ENCODE measurements around the gene IPO5.

The IPO5 gene

DNA sequence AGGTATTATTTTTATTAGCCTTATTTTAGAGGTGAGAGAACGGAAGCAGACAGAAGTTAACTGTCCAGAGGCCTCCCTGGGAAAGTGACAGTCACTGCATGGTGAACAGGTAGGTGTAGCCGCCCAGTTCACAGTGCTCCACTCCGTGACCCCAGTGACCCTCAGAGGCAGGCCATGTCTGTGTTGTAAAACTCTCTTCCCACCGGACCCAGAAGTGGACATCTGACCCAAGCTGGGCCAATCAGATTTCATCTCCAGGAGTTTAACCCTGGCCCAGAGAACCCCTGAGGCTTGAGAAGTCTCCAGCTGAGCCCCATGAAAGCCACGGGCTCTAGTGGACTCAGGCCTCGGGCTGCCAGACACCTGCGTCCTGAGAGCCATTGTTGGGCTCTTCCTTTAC is 105.8 kb downstream of the IPO5 start:
- no peak for DNase-seq (ENCODE audit: low read depth)

DNA sequence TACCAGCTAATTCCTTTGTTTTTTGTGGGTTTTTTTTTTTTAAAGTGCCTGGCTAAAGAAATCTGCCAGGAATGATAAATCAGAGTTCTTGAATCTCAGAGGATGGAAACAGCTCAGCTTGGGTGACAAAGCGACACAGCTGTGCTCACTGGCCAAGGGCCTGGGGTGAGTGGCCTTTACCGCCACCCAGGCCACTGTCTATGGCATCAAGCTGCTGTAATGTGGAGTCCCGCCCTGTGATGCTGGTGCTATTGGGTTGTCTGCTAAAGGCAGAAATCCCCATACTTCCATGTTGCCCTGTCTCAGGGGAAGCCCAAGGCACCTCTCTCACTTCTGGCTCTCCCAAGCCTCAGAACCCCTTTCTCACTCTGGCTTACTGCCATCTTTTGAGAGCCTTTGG is 106.8 kb downstream of the IPO5 start:
- DNase-seq (ENCODE audit: low read depth) = no peak

DNA sequence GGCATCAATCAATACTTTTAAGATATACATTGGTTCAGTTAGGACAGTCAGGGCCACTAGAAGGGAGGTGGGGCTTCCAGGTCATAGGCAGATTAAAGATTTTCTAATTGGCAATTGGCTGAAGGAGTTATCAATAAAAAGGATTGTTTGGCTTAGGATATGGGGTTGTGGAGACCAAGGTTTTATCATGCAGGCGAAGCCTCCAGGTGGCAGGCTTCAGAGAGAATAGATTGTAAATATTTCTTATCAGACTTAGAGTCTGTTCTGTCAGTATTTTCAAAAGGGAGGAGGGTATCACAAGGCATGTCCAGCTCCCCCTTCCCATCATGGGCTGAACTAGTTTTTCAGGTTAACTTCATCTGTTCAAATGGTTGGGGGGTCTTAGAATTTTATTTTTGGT is 112.0 kb downstream of the IPO5 start:
- DNase-seq (ENCODE audit: low read depth) = no peak

DNA sequence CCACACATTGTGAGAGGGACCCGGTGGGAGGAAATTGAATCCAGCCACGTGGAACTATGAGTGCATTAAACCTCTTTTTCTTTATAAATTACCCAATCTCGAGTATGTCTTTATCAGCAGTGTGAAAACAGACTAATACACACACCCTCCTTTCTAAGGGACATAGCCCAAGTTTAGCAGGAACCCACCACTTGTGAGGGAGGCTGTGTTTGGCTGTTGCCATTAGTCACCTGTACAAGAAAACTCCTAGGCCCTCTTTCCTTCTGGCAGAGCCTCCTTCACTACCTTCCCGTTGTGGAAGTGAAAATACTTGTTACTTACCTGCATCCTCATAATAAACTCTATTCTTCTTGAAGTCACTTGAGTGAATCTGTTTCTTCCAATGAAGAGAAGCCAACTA is 113.2 kb downstream of the IPO5 start:
- no peak for DNase-seq (ENCODE audit: low read depth)

DNA sequence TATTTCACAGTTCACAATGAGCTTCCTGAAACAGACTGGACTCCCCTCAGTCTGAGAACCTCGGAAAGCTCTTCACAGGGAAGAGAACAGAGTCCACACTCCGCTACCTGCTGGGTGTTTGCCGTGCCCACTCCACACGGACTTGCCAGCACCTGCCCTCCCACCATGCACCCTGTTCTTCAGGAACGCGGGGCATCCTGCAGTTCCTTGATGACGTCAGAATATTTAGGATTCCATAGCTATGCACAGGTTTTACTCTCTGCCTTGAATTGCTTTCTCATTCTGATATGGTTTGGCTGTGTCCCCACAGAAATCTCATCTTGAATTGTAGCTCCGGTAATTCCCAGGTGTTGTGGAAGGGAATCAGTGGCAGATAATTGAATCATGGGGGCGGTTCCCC is 115.0 kb downstream of the IPO5 start:
- no peak for DNase-seq (ENCODE audit: low read depth)

DNA sequence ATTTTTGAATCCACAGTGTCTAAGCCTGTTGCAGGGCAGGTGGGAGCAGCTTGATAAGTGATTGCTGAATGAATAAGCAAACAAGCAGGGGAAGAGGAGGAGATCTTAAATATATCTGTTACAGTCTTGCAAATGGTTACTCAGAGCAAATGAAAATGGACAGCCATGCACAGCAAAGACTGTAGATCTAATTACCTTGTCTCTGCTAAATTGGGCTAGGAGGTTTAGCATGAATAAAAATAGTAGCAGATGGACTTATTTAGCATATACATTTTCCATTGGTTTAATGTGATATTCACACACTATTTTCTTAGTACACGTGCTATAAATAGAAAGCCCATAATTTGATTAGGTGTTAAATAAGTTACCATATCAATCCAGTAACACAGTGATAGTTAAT is 116.5 kb downstream of the IPO5 start:
- no peak for DNase-seq (ENCODE audit: low read depth)

DNA sequence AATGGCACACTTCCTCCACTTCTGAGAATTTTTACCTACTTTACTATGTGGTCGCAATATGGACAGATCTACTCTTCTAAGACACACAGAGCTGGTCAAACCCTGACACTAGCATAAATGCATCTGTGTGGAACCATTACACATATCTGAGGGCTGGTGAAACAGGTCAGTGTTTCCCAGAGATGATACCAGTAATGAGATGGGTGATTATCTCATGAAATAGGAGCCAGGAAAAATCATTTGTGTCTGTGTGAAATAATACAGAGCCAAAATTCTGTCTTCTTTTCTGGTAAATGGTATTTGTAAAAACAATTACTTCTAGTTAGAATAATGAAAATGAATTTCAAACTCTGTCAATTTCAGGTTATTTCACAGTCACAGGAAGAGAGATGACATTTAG is 117.8 kb downstream of the IPO5 start:
- DNase-seq (ENCODE audit: low read depth) = no peak

DNA sequence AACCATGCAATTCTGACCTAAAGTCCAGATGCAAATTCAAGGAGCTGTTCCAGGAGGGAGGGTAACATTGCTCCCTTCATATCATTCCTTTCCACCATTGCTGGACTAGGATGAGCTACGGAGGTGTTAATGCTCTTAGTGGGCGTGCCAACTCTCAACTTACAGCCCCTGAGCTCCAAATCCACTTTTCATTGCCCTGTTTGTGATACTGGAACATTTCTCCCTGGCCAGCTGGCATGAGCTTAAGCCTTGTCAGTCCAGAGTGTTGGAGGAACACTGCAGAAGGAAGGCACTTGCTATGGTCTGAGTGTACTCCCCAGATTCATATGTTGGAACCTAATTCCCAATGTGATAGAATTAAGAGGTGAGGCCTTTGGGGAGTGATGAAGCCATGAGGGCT is 119.0 kb downstream of the IPO5 start:
- no peak for DNase-seq (ENCODE audit: low read depth)
